ENCODE results near the gene UNC13B. TPM values are rescaled to one million over a fixed set of nuclear protein-coding genes. Genes with fewer than 3 reads are reported as not detected.

Gene UNC13B
- total RNA-seq: 1 to 10 TPM; 1.6 to 2.8 (median 2.0) TPM

DNA sequence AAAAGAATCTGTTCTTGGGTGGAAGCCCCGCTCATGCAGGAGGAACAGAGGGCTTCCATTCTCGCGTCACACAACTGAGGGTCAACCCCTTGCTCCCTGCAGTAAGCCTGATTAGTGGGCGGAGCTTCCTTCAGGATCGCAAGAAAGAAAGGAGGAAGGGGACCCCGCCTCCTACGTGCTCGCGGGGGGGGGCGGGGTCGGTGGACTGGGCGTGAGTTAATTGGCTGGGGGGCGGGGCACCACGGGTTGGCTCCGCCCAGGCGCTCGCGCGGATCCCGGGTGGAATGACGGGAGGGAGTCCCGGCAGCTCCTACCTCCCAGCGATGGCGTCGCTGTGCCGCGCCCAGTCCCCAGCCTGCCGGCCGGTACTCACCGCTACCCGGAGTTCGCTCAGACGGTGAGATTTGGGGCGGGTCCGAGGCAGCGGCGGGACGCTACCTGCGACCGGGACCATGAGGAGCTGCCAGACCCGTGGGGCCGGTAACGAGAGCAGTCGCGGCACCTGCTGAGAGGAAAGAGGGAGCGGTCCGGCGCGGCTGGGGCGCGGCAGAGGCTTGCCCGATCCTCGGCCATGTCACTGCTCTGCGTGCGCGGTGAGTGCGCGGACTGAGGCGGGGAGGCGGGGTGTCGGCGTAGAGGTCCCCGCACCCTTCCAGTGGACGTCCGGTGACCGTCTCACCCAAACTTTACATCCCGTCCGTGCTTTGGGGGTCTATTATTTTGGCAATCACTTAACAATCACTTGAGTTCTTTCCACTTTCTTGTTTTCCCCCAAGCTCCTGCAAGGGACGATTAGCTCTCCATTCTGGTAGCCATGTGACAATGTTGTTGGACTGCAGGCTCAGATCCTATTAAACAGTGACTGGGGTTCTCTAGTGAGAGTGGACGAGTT, at the start of gene UNC13B:
UNC13B (plus strand) TSS at position 297 of the 892 bp plus-strand sequence; CDS start at position 572, 275 bp downstream.
- peak within 1 kb of the TSS; percentile 87 for H3K4me3 Mint-ChIP-seq
- DNase-seq: peak; percentile 63
- peak; percentile 87 to 90 for ATAC-seq
- peaks cover 23% of the 10 kb centered on the region for H3K4me1 Mint-ChIP-seq (ENCODE audit: low read depth)
- no peaks in the 10 kb centered on the region for H3K9me3 Mint-ChIP-seq
- H3K36me3 Mint-ChIP-seq (ENCODE audit: insufficient read depth): no peaks in the 10 kb centered on the region
- peaks cover 3% of the 10 kb centered on the region for H3K27me3 Mint-ChIP-seq (ENCODE audit: low read depth)

DNA sequence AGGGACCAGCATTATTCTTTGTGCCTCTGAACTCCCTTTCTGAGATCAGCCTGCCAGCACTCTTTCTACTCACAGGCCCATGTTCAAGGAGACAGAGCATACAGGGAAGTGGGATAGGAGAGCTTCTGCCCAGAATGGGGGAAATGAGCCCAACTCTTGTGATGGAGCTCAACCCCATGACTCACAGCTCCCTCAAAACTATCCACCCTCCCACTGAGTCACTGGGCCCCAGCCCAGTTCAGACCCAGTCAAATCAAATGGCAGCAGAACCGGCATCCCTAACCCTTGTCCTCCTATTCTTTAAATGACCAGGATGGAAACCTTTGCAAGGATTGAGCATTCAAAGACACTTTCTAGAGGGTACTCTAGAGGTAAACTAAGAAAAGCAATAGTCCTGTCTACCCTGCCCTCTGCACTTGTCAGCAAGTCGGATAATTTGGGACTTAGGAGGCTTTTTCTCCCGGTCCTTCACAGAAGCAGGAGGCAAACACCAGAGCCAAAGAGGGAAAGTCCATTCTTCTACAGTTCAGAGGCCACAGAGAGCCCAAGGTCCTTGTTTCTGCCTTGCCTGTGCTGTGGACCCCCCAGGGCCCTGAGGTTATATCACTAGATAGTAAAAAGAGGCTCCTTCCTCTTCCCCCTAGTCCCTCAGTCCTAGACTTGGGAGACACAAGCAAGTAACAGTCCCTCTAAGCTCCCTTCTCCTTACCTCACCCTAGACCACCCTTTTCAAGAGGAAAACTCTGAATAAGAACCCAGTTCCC, 49.4 kb upstream of the UNC13B start:
- peak overlapping the region; percentile 75 for H3K4me3 Mint-ChIP-seq
- DNase-seq (no peak), ATAC-seq (no peak)
- H3K9me3 Mint-ChIP-seq: no peaks in the 10 kb centered on the region
- H3K36me3 Mint-ChIP-seq (ENCODE audit: insufficient read depth): no peaks in the 10 kb centered on the region
- H3K27me3 Mint-ChIP-seq (ENCODE audit: low read depth): no peaks in the 10 kb centered on the region
- H3K4me1 Mint-ChIP-seq (ENCODE audit: low read depth): peaks cover 60% of the 10 kb centered on the region

- DNase-seq: peak; percentile 59
- Mint-ChIP-seq H3K4me1 (ENCODE audit: low read depth) (peaks cover 60% of the 10 kb centered on the region), H3K27me3 (ENCODE audit: low read depth) (no peaks in the 10 kb centered on the region), H3K9me3 (no peaks in the 10 kb centered on the region), H3K4me3 (peak overlapping the region; percentile 83), H3K36me3 (ENCODE audit: insufficient read depth) (no peaks in the 10 kb centered on the region)
- ATAC-seq: no peak
Observed at GRCh38 chr9:35114113-35114839, 47.5 kb upstream of the UNC13B start.

GRCh38 chr9:35114840-35115628, 46.8 kb upstream of the UNC13B start:
- Mint-ChIP-seq H3K27me3 (ENCODE audit: low read depth) (no peaks in the 10 kb centered on the region), H3K4me3 (peak overlapping the region; percentile 83), H3K4me1 (ENCODE audit: low read depth) (peaks cover 56% of the 10 kb centered on the region), H3K36me3 (ENCODE audit: insufficient read depth) (no peaks in the 10 kb centered on the region), H3K9me3 (no peaks in the 10 kb centered on the region)
- ATAC-seq (no peak), DNase-seq (no peak)

- Mint-ChIP-seq H3K4me3 (peak within 1 kb of the TSS; percentile 83), H3K9me3 (no peaks in the 10 kb centered on the region), H3K27me3 (ENCODE audit: low read depth) (peaks cover 1% of the 10 kb centered on the region), H3K36me3 (ENCODE audit: insufficient read depth) (no peaks in the 10 kb centered on the region), H3K4me1 (ENCODE audit: low read depth) (peaks cover 49% of the 10 kb centered on the region)
- DNase-seq (peak; percentile 85), ATAC-seq (peak; percentile 75)
Observed at GRCh38 chr9:35115680-35116538, 45.9 kb upstream of the UNC13B start, which contains the start of gene ATOSB. Gene ATOSB, minus strand, starts transcription at chr9:35115862. Its CDS starts 7,588 bp downstream, at chr9:35108274.

GRCh38 chr9:35116539-35116897, 45.3 kb upstream of the UNC13B start:
- ATAC-seq (no peak), DNase-seq (no peak)
- Mint-ChIP-seq H3K9me3 (no peaks in the 10 kb centered on the region), H3K4me3 (peak overlapping the region; percentile 83), H3K36me3 (ENCODE audit: insufficient read depth) (no peaks in the 10 kb centered on the region), H3K4me1 (ENCODE audit: low read depth) (peaks cover 48% of the 10 kb centered on the region), H3K27me3 (ENCODE audit: low read depth) (peaks cover 2% of the 10 kb centered on the region)

DNA sequence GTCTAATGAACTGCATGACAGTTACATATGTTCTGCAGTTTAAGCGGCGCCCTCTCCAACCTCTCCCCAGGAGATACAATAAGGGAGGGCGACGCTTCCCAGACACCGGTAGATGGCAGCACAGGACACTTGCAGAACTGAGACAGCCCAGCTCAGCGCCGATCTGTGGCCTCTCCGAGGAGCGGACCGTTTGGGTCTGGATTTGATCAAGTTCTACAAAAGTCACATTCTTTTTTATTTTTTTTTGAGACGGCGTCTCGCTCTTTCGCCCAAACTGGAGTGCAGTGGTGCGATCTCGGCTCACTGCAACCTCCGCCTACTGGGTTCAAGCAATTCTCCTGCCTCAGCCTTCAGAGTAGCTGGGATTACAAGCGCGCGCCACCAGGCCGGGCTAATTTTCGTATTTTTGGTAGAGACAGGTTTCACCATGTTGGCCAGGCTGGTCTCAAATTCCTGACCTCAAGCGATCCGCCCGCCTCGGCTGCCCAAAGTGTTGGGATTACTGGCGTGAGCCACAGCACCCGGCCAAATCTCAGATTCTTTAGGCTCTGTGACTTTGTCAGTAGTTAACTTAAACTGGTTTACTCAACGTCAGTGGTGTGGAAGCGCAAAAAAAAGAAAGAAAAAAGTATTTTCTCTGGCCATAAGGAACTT, 44.8 kb upstream of the UNC13B start:
- peaks cover 43% of the 10 kb centered on the region for H3K4me1 Mint-ChIP-seq (ENCODE audit: low read depth)
- H3K4me3 Mint-ChIP-seq: peak overlapping the region; percentile 83
- DNase-seq: peak; percentile 82
- peak; percentile 75 for ATAC-seq
- H3K9me3 Mint-ChIP-seq: no peaks in the 10 kb centered on the region
- peaks cover 2% of the 10 kb centered on the region for H3K27me3 Mint-ChIP-seq (ENCODE audit: low read depth)
- no peaks in the 10 kb centered on the region for H3K36me3 Mint-ChIP-seq (ENCODE audit: insufficient read depth)

DNA sequence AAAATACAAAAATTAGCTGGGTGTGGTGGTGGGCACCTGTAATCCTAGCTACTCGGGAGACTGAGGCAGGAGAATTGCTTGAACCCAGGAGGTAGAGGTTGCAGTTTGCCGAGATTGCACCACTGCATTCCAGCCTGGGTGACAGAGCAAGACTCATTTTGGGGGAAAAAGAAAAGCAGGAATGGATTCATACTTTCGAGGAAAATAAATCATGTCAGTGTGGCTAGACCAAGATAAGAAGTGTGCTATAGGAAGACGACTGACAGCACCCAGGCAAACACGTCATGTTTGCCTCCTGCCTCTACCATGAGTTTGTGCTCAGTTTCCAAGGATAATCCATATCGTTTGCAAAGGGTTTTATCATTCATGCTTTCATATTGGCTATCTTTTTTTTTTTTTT, 26.9 kb upstream of the UNC13B start:
- H3K36me3 Mint-ChIP-seq (ENCODE audit: insufficient read depth): no peaks in the 10 kb centered on the region
- DNase-seq (no peak), ATAC-seq (no peak)
- H3K4me3 Mint-ChIP-seq: no peak overlapping the region
- peaks cover 7% of the 10 kb centered on the region for H3K9me3 Mint-ChIP-seq
- no peaks in the 10 kb centered on the region for H3K27me3 Mint-ChIP-seq (ENCODE audit: low read depth)
- H3K4me1 Mint-ChIP-seq (ENCODE audit: low read depth): no peaks in the 10 kb centered on the region

DNA sequence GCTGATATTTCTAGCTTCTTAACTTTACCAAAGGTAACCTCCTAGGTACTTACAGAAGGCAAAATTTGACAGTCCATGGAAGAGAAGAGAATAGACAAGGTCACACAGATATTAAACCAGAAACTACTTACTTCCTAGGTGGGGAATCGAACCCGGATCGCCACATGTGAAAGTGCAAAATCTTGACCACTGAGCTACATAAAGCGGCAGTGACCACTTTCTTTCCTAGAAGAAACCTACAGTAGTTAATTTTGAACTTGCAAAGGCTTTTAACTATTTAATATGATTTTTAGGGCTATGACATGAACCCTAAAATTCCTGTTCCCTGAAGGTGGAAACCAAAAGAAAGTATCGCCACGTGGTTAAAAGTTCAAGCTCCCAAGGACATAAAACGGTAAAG, 25.8 kb upstream of the UNC13B start:
- Mint-ChIP-seq H3K27me3 (ENCODE audit: low read depth) (no peaks in the 10 kb centered on the region), H3K9me3 (peaks cover 7% of the 10 kb centered on the region), H3K4me3 (no peak overlapping the region), H3K4me1 (ENCODE audit: low read depth) (no peaks in the 10 kb centered on the region), H3K36me3 (ENCODE audit: insufficient read depth) (no peaks in the 10 kb centered on the region)
- ATAC-seq (no peak), DNase-seq (no peak)

DNA sequence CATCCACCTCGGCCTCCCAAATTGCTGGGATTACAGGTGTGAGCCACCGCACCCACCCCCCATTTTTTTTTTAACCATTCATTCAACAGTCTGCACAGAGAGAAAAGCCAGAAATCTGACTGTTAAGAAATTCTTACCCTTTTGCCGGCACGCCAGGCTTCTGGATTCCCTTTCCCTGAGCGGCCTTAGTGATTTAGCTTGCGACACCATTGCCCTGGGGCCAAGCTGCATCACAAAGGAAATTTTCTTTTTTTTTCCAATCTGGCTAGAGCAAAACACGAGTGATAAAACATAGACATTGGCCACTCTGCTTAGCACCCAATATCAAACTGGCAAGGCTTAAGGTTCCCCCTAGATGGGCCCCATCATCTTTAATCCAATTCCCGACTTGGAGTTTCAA, 24.9 kb upstream of the UNC13B start:
- no peak for DNase-seq
- Mint-ChIP-seq H3K4me3 (no peak overlapping the region), H3K36me3 (ENCODE audit: insufficient read depth) (no peaks in the 10 kb centered on the region)

GRCh38 chr9:35140093-35140492, 21.7 kb upstream of the UNC13B start:
- peaks cover 8% of the 10 kb centered on the region for H3K9me3 Mint-ChIP-seq
- no peak overlapping the region for H3K4me3 Mint-ChIP-seq
- peaks cover 2% of the 10 kb centered on the region for H3K27me3 Mint-ChIP-seq (ENCODE audit: low read depth)
- H3K36me3 Mint-ChIP-seq (ENCODE audit: insufficient read depth): no peaks in the 10 kb centered on the region
- no peak for DNase-seq
- no peak for ATAC-seq
- no peaks in the 10 kb centered on the region for H3K4me1 Mint-ChIP-seq (ENCODE audit: low read depth)

More for the DNA sequence above, 24.9 kb upstream of the UNC13B start:
- H3K9me3 Mint-ChIP-seq: peaks cover 7% of the 10 kb centered on the region
- H3K4me1 Mint-ChIP-seq (ENCODE audit: low read depth): no peaks in the 10 kb centered on the region
- no peak for ATAC-seq
- H3K27me3 Mint-ChIP-seq (ENCODE audit: low read depth): no peaks in the 10 kb centered on the region

- ATAC-seq (no peak), DNase-seq (no peak)
- Mint-ChIP-seq H3K4me3 (no peak overlapping the region), H3K9me3 (peaks cover 10% of the 10 kb centered on the region), H3K36me3 (ENCODE audit: insufficient read depth) (no peaks in the 10 kb centered on the region), H3K27me3 (ENCODE audit: low read depth) (peaks cover 2% of the 10 kb centered on the region), H3K4me1 (ENCODE audit: low read depth) (no peaks in the 10 kb centered on the region)
Observed at GRCh38 chr9:35142037-35142436, 19.8 kb upstream of the UNC13B start.

Measured in activated T-cell treated with anti-CD3 and anti-CD28 coated beads, Interleukin-2, amount 50 U/mL, for 4 hours (primary cell).